ENCODE measurements around the gene PRKAG1. TPM values are rescaled to one million over a fixed set of nuclear protein-coding genes. Genes with fewer than 3 reads are reported as not detected.
A peak's percentile ranks its signal among the peaks of the same experiment; 100 is the strongest.

The PRKAG1 gene
- total RNA-seq, 1 donor from 2014 or later: 58.2 TPM

DNA sequence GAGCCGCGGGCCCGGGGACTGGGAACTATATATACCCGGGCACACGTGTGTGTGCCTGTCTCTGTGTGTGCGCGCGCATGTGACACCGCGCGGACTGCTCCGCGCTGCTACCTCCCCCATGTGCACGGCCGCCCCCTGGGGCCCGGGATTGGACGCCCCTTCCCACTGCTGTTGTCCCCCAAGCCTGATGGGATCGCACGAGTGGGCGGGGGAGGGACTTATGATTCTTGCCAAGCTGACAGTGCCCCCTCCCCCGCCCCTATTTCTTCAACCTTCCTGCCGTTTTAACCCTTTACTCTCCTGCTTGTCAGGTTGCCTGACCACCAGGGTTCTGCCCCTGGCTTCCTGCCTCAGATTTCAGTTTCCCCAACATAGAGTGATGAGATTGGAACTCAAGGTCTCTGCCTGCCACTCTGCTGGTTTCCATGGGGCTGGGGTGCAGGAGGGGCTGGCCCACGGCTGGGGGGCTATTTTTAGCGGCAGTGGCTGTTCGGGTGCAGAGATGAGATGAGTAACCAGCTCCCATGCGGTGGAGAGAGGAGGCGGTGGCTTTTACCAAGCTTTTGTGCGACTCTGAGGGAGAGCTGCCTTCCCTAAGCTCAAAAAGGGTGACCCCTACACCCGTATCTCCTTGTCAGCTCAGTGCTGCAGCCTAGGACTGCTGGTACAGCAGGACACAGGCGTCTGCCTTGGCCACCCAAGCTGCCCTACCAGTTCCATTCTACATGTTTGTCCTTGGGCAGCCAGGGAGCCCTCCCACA is 19.0 kb downstream of the PRKAG1 start, which contains the start of gene DDN:
DDN (minus strand) TSS at position 5 of the 761 bp plus-strand sequence. CDS start 88 bp downstream, outside the sequence.
- Mint-ChIP-seq H3K27me3 (ENCODE audit: unreplicated experiment) (peaks cover 21% of the 10 kb centered on the region), H3K9me3 (ENCODE audit: unreplicated experiment) (peaks cover 11% of the 10 kb centered on the region), H3K36me3 (ENCODE audit: unreplicated experiment) (no peaks in the 10 kb centered on the region), H3K4me3 (ENCODE audit: unreplicated experiment) (peak within 1 kb of the TSS; percentile 88), H3K27ac (ENCODE audit: unreplicated experiment) (peak within 1 kb of the TSS; percentile 66), H3K4me1 (ENCODE audit: low read depth, unreplicated experiment) (peaks cover 21% of the 10 kb centered on the region)
- DNase-seq: peak; percentile 76
- TF ChIP-seq, protein P1, sequence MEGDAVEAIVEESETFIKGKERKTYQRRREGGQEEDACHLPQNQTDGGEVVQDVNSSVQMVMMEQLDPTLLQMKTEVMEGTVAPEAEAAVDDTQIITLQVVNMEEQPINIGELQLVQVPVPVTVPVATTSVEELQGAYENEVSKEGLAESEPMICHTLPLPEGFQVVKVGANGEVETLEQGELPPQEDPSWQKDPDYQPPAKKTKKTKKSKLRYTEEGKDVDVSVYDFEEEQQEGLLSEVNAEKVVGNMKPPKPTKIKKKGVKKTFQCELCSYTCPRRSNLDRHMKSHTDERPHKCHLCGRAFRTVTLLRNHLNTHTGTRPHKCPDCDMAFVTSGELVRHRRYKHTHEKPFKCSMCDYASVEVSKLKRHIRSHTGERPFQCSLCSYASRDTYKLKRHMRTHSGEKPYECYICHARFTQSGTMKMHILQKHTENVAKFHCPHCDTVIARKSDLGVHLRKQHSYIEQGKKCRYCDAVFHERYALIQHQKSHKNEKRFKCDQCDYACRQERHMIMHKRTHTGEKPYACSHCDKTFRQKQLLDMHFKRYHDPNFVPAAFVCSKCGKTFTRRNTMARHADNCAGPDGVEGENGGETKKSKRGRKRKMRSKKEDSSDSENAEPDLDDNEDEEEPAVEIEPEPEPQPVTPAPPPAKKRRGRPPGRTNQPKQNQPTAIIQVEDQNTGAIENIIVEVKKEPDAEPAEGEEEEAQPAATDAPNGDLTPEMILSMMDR (IDR thresholded peaks at IDR 0.05; ENCODE audit: partially characterized antibody, unreplicated experiment): no peak

DNA sequence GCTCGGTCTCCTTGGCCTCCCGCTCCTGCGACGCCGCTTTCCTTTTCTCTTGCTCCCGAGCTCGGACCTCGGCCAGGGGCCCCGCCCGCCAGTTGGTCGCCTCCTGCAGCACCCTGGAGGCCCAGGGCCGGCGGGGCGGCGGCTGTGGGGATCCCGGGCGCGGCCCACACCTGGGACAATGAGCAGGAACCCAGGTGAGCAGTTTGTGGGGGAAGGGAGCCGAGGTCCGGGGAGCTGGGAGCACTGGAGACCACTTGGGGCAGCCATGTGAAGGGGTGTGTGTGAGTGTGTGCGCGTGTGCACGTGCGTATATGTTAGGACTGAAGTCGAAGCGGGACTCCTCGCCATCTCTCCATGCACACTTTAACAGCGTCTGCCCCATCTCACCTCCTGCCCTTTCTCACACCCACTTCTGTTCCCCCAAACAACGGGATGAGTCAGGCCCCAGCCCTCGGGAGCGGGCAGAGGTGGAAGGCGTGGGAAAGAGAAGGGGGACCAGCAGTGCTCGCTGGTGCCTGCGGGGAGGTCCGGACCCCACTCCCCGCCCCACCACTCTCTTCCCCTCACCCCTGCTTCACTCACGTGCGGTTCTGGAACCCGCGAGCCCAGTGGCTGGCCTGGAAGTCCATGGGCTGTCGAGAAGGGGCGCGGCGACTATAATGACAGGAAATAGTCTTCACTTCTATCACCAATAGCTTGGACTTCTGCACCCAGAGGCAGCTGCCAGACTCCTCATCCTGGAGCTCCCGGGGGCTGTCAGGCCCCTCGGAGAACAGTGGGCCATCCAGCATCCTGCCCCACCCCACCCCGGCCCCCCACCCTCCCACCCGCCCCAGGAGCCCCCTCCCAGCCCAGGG is 19.9 kb downstream of the PRKAG1 start:
- Mint-ChIP-seq H3K9me3 (ENCODE audit: unreplicated experiment) (peaks cover 13% of the 10 kb centered on the region), H3K4me1 (ENCODE audit: low read depth, unreplicated experiment) (peaks cover 21% of the 10 kb centered on the region), H3K4me3 (ENCODE audit: unreplicated experiment) (peak overlapping the region; percentile 79), H3K36me3 (ENCODE audit: unreplicated experiment) (peaks cover 3% of the 10 kb centered on the region), H3K27me3 (ENCODE audit: unreplicated experiment) (peaks cover 22% of the 10 kb centered on the region), H3K27ac (ENCODE audit: unreplicated experiment) (no peak overlapping the region)
- TF ChIP-seq, protein P1 (IDR thresholded peaks at IDR 0.05; ENCODE audit: partially characterized antibody, unreplicated experiment): no peak
- peak; percentile 37 for DNase-seq

DNA sequence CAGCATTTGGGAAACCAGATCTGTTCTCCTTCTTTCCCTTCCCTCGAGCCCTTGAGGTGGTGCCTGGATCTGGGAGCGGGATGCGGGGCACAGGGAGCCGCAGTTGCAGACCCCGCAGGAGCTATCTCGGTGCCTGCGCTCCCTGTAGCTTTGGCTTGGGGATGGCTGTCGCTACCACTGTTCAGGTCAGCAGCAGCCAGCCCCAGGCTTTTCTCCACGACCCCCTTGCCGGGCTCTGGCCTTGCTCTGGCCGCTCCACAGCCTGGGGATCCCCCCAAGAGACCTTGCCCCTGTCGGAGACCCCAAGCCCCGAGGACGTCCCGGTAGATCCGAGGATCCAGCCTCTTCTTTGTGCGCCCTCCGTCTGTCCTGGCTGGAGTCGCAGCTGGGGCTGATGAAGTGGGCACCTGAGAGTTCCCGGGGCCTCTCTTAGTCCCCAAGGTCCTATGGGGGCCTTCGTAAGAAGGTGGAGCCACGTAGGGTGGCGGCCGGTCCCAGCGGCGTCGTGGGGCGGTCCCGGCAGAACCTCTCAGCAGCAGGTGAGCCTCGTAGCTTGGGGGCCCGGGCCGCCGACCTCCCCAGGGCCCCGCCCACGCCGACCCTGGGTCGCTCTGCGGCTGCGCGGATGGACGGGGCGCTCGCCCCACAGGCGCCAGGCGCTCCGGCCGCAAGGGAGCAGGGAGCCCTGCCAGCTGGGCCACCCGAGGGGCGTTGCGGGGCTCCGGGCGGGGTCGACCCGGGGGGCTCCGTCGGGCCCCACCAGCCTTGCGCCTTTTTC is 20.7 kb downstream of the PRKAG1 start:
- peaks cover 6% of the 10 kb centered on the region for H3K36me3 Mint-ChIP-seq (ENCODE audit: unreplicated experiment)
- H3K4me1 Mint-ChIP-seq (ENCODE audit: low read depth, unreplicated experiment): peaks cover 21% of the 10 kb centered on the region
- TF ChIP-seq, protein P1 (IDR thresholded peaks at IDR 0.05; ENCODE audit: partially characterized antibody, unreplicated experiment): no peak
- H3K9me3 Mint-ChIP-seq (ENCODE audit: unreplicated experiment): peaks cover 15% of the 10 kb centered on the region
- peaks cover 26% of the 10 kb centered on the region for H3K27me3 Mint-ChIP-seq (ENCODE audit: unreplicated experiment)
- H3K27ac Mint-ChIP-seq (ENCODE audit: unreplicated experiment): no peak overlapping the region
- peak; percentile 50 for DNase-seq
- peak overlapping the region; percentile 42 for H3K4me3 Mint-ChIP-seq (ENCODE audit: unreplicated experiment)

DNA sequence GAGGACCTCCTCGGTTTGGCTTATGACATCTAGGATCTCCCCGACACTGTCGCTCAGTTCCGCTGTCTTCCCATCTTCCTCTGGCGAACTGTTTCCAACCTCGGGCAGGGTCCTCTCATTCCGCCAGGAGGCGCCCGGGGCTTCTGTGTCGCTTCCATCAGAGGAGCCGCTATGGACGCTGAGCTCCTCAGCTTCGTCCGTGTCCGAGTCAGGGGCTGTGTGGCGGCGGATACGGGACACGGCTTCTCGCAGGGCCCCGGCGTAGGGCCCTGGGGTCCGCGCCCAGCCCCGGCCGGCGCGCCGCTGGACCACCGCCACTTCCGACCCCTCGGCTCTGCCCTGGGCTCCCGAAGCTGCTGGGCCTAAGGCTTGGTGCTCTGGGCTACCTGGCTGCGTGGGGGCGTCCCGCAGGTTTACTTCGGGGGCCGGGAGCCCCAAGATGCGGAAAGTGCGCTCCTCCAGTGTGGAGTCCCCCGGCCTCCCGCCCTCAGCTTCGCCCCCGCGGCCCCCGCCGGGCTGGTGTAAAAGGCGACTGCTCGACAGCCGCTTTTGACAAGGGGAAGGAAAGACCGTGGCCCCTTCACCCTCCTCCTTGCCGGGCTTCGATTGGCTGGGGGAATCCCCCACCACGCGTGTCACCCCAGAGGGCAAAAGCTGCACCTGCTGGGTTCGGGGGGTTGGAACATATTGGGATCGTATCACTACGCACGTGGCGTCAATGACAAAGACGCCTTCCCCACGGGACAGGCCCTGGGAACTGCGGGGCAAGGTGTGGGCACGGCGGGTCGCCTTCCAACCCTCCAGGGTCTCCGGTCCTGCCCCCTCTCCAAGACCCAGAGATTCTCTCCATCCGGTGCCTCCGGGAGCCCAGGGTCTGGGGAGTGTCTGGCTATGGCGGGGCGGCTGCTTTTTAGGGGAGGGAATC is 21.5 kb downstream of the PRKAG1 start:
- peaks cover 6% of the 10 kb centered on the region for H3K36me3 Mint-ChIP-seq (ENCODE audit: unreplicated experiment)

More for the DNA sequence above, 21.5 kb downstream of the PRKAG1 start:
- Mint-ChIP-seq H3K9me3 (ENCODE audit: unreplicated experiment) (peaks cover 16% of the 10 kb centered on the region), H3K4me1 (ENCODE audit: low read depth, unreplicated experiment) (peaks cover 19% of the 10 kb centered on the region), H3K27ac (ENCODE audit: unreplicated experiment) (no peak overlapping the region), H3K4me3 (ENCODE audit: unreplicated experiment) (peak overlapping the region; percentile 42), H3K27me3 (ENCODE audit: unreplicated experiment) (peaks cover 25% of the 10 kb centered on the region)
- TF ChIP-seq, protein P1 (IDR thresholded peaks at IDR 0.05; ENCODE audit: partially characterized antibody, unreplicated experiment): peak; percentile 66
- DNase-seq: peak; percentile 93

Data from glutamatergic neuron (in vitro differentiated cells).